Astrocyte (in vitro differentiated cells and primary cell): Measurements from ENCODE around the gene XAF1.

Experiments used
- EZH2 ChIP-seq: IDR thresholded peaks from 2 replicates; pipeline ENCODE4 v1.6.1; 2012; ENCODE audit warnings: mild to moderate bottlenecking, low read length, inconsistent platforms; ENCODE audit not compliant: insufficient read depth
- TF ChIP-seq, protein P1 (sequence below): IDR thresholded peaks from 2 replicates; pipeline ENCODE4 v1.5.1; 2011; ENCODE audit warnings: low read depth, mild to moderate bottlenecking, inconsistent platforms, low read length, moderate library complexity; ENCODE audit not compliant: insufficient read depth

- TF ChIP-seq, protein P1, sequence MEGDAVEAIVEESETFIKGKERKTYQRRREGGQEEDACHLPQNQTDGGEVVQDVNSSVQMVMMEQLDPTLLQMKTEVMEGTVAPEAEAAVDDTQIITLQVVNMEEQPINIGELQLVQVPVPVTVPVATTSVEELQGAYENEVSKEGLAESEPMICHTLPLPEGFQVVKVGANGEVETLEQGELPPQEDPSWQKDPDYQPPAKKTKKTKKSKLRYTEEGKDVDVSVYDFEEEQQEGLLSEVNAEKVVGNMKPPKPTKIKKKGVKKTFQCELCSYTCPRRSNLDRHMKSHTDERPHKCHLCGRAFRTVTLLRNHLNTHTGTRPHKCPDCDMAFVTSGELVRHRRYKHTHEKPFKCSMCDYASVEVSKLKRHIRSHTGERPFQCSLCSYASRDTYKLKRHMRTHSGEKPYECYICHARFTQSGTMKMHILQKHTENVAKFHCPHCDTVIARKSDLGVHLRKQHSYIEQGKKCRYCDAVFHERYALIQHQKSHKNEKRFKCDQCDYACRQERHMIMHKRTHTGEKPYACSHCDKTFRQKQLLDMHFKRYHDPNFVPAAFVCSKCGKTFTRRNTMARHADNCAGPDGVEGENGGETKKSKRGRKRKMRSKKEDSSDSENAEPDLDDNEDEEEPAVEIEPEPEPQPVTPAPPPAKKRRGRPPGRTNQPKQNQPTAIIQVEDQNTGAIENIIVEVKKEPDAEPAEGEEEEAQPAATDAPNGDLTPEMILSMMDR, result no peak
- no peak for TF ChIP-seq EZH2
Measured at GRCh38 chr17:6755731-6756184, at the start of gene XAF1.
